Mucosa of rectum (tissue), 2 donors: Measurements from ENCODE around the gene ZNF473.
A peak's percentile ranks its signal among the peaks of the same experiment; 100 is the strongest.

Experiments used
- H3K27ac ChIP-seq, 2 donors: one replicate each; pipeline ENCODE4 v1.7.0; 2013; ENCODE audit warnings: inconsistent platforms in 2 of 2, low read depth in 2 of 2, low read length in 2 of 2
- H3K27me3 ChIP-seq, 2 donors: one replicate each; pipeline ENCODE4 v1.7.0; 2013; ENCODE audit warnings: low read length in 2 of 2; ENCODE audit not compliant: control insufficient read depth in 2 of 2, insufficient read depth in 2 of 2
- H3K36me3 ChIP-seq, 2 donors: one replicate each; pipeline ENCODE4 v1.7.0; 2013; ENCODE audit warnings: low read length in 2 of 2; ENCODE audit not compliant: control insufficient read depth in 2 of 2, insufficient read depth in 2 of 2
- H3K4me1 ChIP-seq, 2 donors: one replicate each; pipeline ENCODE4 v1.7.0; 2013; ENCODE audit warnings: low read length in 2 of 2, mild to moderate bottlenecking in 1 of 2; ENCODE audit not compliant: control insufficient read depth in 2 of 2, insufficient read depth in 2 of 2
- H3K4me3 ChIP-seq, 2 donors: one replicate each; pipeline ENCODE4 v1.7.0; 2013; ENCODE audit warnings: low read length in 2 of 2
- H3K9ac ChIP-seq, 2 donors: one replicate each; pipeline ENCODE4 v1.7.0; 2013; ENCODE audit warnings: low read length in 2 of 2, low read depth in 1 of 2, mild to moderate bottlenecking in 1 of 2
- H3K9me3 ChIP-seq, 2 donors: one replicate each; pipeline ENCODE4 v1.7.0; 2013; ENCODE audit warnings: low read length in 2 of 2; ENCODE audit not compliant: control insufficient read depth in 2 of 2
- donor health status: healthy.
- donor health status: Normal muscosa, but diverticular disease.

Gene ZNF473

DNA sequence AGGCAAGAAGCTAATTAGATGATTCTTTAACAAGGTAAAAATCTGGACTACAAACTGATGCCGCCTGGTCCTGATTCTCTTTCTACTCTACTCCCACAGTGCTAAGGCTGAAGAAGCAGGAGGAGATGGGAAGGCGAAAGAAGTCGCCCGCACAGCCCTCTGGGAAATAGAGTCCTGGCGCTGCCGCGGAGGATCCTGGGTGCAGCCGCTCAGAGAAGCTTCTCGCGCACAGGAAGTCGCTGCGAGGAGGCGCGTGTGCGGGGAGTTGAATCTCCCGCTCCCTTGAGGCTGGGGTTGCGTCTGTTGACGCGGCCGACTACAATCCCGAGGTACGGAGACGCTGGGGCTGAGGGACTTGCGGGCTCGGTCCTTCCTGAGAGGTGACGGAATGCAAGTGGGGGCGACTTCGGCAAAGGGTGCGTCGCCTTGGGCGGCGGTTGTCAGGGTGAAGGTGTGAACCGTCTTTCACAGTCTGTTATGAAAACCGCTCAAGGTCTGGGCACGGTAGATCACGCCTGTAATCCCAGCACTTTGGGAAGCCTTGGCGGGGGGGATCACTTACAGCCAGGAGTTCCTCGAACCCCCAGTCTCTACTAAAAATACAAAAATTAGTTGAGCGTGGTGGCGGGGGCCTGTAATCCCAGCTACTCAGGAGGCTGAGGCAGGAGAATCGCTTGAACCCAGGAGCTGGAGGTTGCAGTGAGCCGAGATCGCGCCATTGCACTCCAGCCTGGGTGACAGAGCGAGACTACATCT is at the start of gene ZNF473:
Gene ZNF473 (plus strand): TSS at position 212 of the 756 bp plus-strand sequence. CDS start 5,078 bp downstream, outside the sequence.
- peak within 1 kb of the TSS; percentile 95 to 100 for H3K4me3 ChIP-seq
- peak within 1 kb of the TSS; percentile 97 to 98 for H3K9ac ChIP-seq
- H3K4me1 ChIP-seq: peaks cover 10 to 16% of the 10 kb centered on the region in 2 donors
- H3K27me3 ChIP-seq: no peaks in the 10 kb centered on the region
- H3K9me3 ChIP-seq: no peaks in the 10 kb centered on the region
- H3K36me3 ChIP-seq: peaks cover 0 to 11% of the 10 kb centered on the region in 2 donors
- peak within 1 kb of the TSS; percentile 94 to 98 for H3K27ac ChIP-seq

DNA sequence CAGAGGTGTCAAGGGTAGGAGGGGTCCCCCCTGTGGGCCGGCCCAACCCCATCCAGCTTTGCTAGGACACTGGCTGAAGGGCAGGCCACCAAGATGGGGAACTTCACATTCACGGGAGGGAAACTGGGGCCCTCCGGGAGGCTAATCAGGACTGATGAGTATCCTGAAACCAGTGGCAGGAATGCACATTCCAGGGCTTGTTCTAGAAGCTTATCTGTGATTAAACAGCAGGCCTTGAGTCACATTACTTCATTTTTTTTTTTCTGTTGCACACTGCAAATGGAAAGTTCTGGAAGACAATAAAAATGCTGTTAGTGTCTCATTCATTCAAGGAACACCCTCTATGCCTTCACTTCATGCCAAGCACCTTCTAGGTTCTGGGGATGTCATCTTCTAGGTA is 49.3 kb upstream of the ZNF473 start:
- Histone ChIP-seq H3K36me3 (peaks cover 18 to 27% of the 10 kb centered on the region in 2 donors), H3K9me3 (no peaks in the 10 kb centered on the region), H3K4me3 (no peak overlapping the region), H3K27me3 (no peaks in the 10 kb centered on the region), H3K27ac (no peak overlapping the region), H3K4me1 (no peaks in the 10 kb centered on the region), H3K9ac (no peak overlapping the region)

DNA sequence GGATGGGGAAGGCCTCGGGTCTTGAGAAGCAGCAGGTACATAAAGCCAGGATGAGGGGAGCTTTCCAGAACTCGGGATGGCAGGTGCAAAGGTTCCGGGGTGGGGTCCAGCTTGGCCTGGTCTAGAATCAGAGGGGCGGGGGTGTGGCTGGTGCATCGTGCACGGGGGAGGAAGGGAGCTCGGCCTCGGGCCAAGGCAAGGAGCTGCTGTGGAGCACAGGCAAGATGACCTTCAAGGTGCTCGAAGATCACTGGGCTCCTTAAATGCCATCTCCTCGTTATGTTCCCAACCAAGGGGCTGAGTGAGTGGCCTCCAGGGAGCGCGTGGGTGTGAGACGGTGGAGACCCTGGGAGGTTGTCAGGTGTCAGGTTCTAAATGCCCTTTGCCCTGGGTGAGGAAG is 48.7 kb upstream of the ZNF473 start:
- H3K9me3 ChIP-seq: no peaks in the 10 kb centered on the region
- H3K27me3 ChIP-seq: no peaks in the 10 kb centered on the region
- peaks cover 18 to 33% of the 10 kb centered on the region in 2 donors for H3K36me3 ChIP-seq
- H3K27ac ChIP-seq: no peak overlapping the region
- H3K4me3 ChIP-seq: no peak overlapping the region
- no peak overlapping the region for H3K9ac ChIP-seq
- no peaks in the 10 kb centered on the region for H3K4me1 ChIP-seq

DNA sequence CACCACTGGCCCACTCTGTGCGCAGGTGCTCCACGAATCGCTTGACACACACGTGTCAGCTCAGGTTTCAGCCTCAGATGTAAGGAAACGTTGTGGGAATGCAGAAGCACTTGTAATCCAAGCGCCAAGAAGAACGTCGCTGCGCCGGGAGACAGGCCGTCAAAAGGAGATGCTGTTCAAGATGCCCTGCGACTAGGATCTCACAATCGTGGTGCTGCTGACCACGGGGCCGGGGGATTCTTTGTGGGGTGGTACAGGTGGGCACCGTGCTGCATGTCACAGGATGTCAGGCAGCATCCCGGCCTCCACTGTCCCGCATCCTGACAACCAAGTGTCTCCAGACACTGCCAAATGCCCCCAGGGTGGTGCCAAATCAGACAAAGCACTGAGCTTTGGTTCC is 47.9 kb upstream of the ZNF473 start:
- Histone ChIP-seq H3K27me3 (no peaks in the 10 kb centered on the region), H3K4me3 (no peak overlapping the region), H3K27ac (no peak overlapping the region), H3K9me3 (no peaks in the 10 kb centered on the region), H3K4me1 (no peaks in the 10 kb centered on the region), H3K36me3 (peaks cover 18 to 34% of the 10 kb centered on the region in 2 donors), H3K9ac (no peak overlapping the region)

DNA sequence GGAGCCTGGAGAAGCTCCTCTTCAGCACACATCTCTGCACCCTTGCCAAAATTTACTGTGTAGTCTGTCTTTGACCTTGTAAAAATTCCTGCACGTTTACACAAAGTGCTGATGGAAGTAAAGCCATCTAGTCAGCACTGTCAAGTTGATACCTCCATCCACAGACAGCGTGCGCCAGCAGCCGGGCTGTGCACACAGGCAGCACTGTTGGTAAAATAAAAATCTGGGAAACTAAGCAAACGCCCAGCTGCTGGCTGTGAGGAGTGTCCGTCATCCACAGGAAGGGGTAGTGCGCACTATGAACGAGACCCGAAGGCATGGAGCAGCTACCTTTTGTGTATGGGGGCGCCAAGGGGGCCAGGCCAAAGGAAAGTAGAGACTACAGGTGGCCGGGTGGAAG is 47.5 kb upstream of the ZNF473 start:
- H3K4me1 ChIP-seq: no peaks in the 10 kb centered on the region
- peaks cover 18 to 34% of the 10 kb centered on the region in 2 donors for H3K36me3 ChIP-seq
- no peak overlapping the region for H3K27ac ChIP-seq
- H3K4me3 ChIP-seq: no peak overlapping the region
- no peaks in the 10 kb centered on the region for H3K9me3 ChIP-seq
- H3K9ac ChIP-seq: no peak overlapping the region
- no peaks in the 10 kb centered on the region for H3K27me3 ChIP-seq

DNA sequence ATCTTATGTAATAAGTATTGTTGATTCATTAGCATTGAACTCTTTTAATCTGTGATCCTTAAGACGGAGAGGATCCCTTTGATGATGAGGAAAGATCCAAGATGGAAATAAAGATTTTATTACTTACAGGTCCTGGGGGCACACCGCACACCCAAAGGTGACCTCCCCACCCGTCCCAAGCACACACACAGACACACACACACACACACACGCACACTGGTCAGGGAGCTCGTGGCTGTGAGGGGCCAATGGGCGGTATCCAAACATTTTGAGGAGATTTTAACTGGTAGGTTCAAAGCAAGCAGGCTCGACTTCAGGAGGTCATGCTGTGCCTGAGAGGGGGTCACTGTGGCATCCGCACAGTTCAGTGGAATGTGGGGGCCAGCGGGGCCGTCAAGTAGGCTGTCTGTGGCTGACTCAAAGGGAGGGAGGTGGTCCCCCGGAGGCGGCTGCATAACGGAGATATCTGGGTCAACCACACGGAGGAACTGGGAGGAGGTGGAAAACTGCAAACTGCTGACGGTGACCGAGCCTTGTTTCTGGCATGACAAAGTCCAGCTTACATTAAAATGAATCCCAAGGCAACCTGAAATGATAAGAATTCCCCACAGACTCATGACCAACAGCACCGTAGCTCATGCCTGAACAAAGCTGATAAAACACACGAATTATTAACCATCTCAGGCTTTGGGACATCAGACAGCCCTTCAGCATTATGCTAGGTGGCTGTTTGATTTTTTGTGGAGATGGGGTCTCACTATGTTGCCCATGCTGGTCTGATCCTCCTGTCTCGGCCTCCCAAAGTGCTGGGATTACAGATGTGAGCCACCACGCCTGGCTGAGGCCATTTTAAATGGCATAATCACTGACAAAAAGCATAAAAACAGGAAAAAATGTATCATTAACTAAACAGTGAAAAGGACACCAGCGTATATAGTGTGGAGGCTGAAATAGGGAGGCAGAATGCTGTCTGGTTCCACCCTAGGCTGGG is 43.9 kb upstream of the ZNF473 start:
- no peak overlapping the region for H3K27ac ChIP-seq
- no peak overlapping the region for H3K9ac ChIP-seq
- H3K4me1 ChIP-seq: no peaks in the 10 kb centered on the region
- H3K36me3 ChIP-seq: peaks cover 23 to 53% of the 10 kb centered on the region in 2 donors
- H3K27me3 ChIP-seq: no peaks in the 10 kb centered on the region
- H3K9me3 ChIP-seq: no peaks in the 10 kb centered on the region
- H3K4me3 ChIP-seq: no peak overlapping the region

DNA sequence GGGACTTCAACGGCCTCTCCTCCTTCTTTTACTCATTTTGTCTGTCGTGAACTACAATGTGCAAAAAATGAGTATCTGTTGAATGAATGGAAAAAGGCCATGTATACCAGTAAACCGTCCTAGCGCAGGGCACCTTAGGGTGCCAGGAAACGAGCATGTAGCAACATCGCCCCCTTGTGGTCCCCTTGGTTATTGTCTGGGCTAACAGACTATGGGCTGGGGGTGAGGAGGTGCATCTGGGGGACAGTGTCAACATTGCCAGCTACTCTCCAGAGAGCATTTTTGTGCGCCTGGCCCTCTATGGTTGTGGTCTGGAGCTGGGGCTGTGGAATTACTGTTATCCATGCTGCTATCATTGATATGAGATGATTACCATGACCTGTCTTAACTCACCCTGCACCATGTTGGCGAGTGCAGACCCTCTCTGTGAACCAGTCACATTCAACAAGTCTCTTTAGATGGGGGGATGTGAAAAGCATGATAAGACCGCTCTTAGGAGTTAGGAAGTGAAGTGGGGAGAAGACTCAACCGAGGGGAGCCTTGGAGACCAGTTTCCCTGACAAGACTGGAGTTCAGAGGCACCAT is 42.1 kb upstream of the ZNF473 start:
- H3K9me3 ChIP-seq: no peaks in the 10 kb centered on the region
- no peaks in the 10 kb centered on the region for H3K4me1 ChIP-seq
- peaks cover 27 to 50% of the 10 kb centered on the region in 2 donors for H3K36me3 ChIP-seq
- no peak overlapping the region for H3K9ac ChIP-seq
- no peaks in the 10 kb centered on the region for H3K27me3 ChIP-seq
- no peak overlapping the region for H3K27ac ChIP-seq
- H3K4me3 ChIP-seq: no peak overlapping the region

DNA sequence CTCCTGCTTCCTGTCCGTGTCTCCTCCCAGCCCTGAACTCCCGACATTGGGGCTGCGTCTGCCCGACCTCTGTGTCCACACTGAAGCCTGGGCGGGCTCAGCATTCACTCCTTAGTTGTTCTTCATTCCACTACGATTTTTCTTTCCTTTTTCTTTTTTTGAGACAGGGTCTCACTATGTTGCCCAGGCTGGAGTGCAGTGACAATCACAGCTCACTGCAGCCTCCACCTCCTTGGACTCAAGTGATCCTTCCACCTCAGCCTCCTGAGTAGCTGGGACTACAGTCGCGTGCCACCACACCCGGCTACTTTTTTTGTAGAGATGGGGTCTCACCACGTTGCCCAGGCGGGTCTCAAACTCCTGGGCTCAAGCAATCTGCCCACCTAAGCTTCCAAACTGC is 41.3 kb upstream of the ZNF473 start:
- H3K36me3 ChIP-seq: peaks cover 29 to 53% of the 10 kb centered on the region in 2 donors
- H3K4me3 ChIP-seq: no peak overlapping the region
- H3K9me3 ChIP-seq: no peaks in the 10 kb centered on the region
- no peaks in the 10 kb centered on the region for H3K4me1 ChIP-seq
- H3K27me3 ChIP-seq: no peaks in the 10 kb centered on the region
- no peak overlapping the region for H3K27ac ChIP-seq
- H3K9ac ChIP-seq: no peak overlapping the region

DNA sequence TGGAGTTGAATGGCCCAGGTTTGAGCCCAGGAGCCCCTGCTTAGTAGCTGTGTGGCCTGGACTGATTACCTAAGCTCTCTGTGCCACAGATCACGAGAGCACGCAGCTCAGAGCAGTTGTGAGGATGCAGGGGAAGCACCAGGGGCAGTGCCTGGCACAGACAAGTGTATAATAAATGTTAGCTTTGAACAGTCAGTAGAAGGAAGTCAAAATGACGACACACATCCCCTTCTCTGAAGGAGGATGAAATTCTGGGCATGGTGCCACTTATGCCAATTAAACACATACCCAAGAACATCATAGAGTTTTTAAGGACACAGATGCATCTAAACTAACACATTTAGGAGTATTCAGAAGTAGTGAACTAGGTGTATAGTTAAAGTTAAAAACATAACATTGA is 39.9 kb upstream of the ZNF473 start:
- Histone ChIP-seq H3K9ac (no peak overlapping the region), H3K4me3 (no peak overlapping the region), H3K4me1 (no peaks in the 10 kb centered on the region), H3K27me3 (no peaks in the 10 kb centered on the region), H3K36me3 (peaks cover 32 to 55% of the 10 kb centered on the region in 2 donors), H3K9me3 (no peaks in the 10 kb centered on the region), H3K27ac (no peak overlapping the region)

DNA sequence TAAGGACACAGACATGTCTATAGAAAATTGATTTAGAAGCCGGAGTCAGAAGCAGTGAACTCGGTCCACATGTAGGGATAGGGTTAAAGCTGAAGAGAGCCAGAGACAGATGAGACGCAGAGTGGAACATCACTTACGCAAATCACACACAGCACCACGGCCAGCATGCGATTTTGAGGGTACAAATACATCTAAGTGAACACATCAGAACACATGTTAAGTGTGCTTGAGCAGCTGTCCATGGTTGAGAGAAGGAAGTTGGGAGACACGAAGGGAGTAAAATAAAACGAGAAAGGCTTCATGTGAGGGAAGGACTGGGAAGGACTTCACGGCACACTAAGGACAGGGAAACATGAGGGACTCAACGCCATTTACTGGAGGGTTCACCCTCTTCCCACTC is 39.5 kb upstream of the ZNF473 start:
- Histone ChIP-seq H3K4me3 (no peak overlapping the region), H3K9me3 (no peaks in the 10 kb centered on the region), H3K27me3 (no peaks in the 10 kb centered on the region), H3K36me3 (peaks cover 32 to 60% of the 10 kb centered on the region in 2 donors), H3K9ac (no peak overlapping the region), H3K4me1 (no peaks in the 10 kb centered on the region), H3K27ac (no peak overlapping the region)
